VCaP (cell line): ENCODE results near the gene DGKH.

Experiments
- H3K27ac ChIP-seq: fragments of 450-650 bp; 2 replicates; pipeline ENCODE4 v1.5.1; 2017
- TF ChIP-seq, protein P1 (sequence below): fragments of 450-650 bp; conservative IDR thresholded peaks from 2 replicates; pipeline ENCODE4 v1.5.1; 2017; ENCODE audit warnings: mild to moderate bottlenecking, moderate library complexity

Gene DGKH

DNA sequence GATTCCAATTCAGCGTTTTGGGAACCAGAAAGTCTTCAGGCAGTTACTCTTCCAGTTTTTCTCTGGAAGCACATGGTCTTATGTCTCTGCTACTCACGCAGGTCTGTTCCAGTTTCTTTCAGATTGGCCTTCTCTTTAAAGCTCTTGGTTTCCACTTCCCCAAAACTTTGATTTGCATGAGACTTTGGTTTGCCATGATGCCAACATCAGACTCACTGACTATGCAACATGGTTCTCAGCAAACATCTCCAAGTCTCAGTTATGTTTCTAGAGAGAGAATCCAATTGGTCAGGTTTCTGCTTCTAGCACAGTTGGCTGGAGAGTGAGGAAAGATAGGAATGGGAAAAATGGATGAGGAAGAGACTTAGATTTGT is 226.6 kb downstream of the DGKH start:
- H3K27ac ChIP-seq = no peak overlapping the region
- TF ChIP-seq, protein P1, sequence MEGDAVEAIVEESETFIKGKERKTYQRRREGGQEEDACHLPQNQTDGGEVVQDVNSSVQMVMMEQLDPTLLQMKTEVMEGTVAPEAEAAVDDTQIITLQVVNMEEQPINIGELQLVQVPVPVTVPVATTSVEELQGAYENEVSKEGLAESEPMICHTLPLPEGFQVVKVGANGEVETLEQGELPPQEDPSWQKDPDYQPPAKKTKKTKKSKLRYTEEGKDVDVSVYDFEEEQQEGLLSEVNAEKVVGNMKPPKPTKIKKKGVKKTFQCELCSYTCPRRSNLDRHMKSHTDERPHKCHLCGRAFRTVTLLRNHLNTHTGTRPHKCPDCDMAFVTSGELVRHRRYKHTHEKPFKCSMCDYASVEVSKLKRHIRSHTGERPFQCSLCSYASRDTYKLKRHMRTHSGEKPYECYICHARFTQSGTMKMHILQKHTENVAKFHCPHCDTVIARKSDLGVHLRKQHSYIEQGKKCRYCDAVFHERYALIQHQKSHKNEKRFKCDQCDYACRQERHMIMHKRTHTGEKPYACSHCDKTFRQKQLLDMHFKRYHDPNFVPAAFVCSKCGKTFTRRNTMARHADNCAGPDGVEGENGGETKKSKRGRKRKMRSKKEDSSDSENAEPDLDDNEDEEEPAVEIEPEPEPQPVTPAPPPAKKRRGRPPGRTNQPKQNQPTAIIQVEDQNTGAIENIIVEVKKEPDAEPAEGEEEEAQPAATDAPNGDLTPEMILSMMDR = no peak

DNA sequence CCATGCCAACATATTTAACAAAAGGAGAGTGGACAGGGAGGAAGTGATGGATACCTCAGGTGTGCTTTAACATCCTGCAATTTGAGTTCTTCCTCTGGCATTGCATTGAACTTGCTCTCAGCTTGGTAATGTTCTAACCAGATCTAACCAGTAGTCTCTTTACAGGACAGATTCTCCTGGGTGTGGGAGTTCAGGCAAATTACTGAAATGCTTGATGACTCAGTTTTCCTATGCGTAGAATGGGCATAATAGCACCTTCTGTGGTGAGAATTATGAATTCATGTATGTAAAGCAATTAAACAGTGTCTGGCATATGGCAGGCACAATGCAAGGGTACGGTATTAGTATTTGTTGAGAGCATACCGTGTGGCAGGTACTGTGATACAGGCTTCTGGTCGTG is 227.1 kb downstream of the DGKH start:
- no peak overlapping the region for H3K27ac ChIP-seq

DNA sequence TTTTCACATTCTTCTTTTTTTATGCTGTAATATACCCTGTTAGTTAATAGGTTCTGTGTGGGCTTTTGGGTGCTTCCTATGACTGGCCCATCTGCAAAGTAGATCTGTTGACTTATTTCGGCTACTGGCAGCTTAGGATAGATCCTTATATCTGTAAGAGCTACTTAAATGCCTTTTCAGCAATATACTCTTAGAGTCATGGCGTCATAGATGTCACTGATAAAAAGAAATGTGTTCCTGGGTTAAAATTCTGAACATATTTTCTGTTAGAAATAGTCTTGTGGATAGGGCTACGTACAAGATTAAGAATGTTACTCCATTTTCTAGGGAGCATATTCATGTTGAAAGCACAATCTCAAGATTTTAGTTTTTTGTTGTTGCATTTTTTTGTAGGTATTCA is 228.2 kb downstream of the DGKH start:
- TF ChIP-seq, protein P1 = no peak
- H3K27ac ChIP-seq = no peak overlapping the region

More for the DNA sequence above, 227.1 kb downstream of the DGKH start:
- TF ChIP-seq, protein P1 = no peak

DNA sequence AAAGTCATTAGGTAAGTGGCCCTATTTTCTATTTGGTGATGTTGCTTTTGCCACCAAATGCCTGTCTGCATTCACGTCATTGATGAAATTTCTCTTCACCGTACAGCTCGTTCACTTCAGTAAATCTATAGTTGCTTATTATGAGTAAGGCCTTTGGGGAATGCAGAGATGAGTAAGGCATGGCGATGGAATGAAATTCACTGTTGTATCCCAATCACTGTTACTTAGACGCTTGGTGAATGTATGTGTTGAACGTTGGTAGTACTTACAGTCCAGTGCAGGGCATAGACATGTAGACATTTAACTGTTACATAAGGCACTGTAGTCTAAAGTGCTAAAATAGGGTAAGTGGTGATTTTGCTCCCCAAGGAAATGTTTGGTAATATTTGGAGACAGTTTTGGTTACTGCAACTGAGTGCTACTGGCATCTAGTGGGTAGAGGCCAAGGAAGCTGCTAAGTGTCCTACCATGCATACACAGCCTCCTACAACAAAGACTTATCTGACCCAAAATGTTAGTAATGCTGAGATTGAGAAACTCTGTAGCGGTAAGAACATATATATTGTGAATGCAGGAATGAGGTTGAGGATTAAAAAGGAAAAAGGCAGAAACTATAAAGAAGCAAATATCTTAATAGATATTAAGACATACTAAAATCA is 229.3 kb downstream of the DGKH start:
- TF ChIP-seq, protein P1 = no peak
- H3K27ac ChIP-seq = no peak overlapping the region

DNA sequence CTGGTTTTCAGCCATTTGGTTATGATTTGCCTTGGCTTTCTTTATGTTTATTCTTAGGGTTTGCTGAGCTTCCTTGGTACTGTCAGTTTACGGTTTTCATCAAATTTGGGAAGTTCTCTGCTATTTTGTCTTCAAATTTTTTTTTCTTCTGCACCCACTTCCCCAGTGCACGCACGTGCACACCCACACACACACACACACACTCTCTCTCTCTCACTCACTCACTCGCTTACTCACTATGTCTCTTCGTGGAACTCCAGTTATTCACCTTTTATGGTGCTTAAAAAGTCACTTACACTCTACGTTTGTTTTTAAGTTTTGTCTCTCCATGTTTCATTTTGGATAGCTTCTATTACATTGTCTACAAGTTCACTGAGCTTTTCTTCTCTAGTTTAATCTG is 230.6 kb downstream of the DGKH start:
- TF ChIP-seq, protein P1 = no peak
- H3K27ac ChIP-seq = no peak overlapping the region

DNA sequence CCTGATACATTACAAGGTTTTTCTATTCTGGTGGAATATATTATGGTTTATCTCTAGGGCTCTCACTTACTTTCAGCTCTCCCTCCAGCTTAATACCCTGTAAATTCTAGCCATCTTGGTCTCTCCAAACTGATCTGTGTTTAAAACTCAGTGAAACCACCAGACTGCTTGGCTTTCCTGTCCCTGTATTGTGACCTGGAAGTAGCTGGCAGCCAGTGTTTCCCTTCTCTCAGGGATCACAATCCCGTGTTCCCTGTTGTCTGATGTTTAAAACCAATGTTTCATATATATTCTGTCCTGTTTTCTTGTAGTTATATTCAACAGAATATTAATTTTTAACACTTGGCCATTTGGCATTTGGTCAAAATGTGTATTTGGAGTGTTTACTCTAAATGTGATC is 231.5 kb downstream of the DGKH start:
- TF ChIP-seq, protein P1 = no peak
- H3K27ac ChIP-seq = peak overlapping the region; percentile 11; the same call in 1 of the 2 replicates

DNA sequence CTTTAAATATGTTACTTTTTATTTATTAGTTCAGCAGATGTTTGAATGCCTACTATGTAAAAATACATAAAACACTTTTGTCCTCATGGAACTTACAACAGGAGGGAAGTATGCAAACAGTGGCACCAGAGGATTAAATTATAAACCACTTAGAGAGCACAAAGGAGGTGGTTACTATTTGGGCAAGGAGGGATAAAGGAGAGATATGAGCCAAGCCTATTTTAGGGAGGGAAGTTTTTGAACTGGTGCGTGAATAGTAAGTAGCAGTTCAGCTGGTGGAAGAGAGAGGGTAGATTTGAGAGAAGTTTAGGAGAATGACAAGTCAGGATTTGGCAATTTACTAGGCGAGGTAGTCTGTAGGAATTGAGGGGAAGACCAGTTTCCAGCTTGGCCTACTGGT is 232.1 kb downstream of the DGKH start:
- peak overlapping the region; percentile 11; the same call in 1 of the 2 replicates for H3K27ac ChIP-seq
- TF ChIP-seq, protein P1 = no peak
